Activated naive CD4-positive, alpha-beta T cell treated with anti-CD3 and anti-CD28 coated beads, Interleukin-2, amount 50 U/mL, for 72 hours (primary cell): ENCODE measurements around the gene PIAS1. TPM values are rescaled to one million over a fixed set of nuclear protein-coding genes. Genes with fewer than 3 reads are reported as not detected.
A peak's percentile ranks its signal among the peaks of the same experiment; 100 is the strongest.

Source experiments
- ATAC-seq, 2 donors: fragments of 150-1000 bp; cut with Tn5 transposase; 2 replicates each; pipeline ENCODE4 v1.10.0; 2021; ENCODE audit warnings: mild to moderate bottlenecking in 2 of 2, moderate library complexity in 2 of 2
- DNase-seq, 2 donors: peaks; one replicate each; pipeline ENCODE4 v3.0.0; 2021 to 2022; ENCODE audit warnings: low spot score in 2 of 2
- H3K27ac Mint-ChIP-seq, 2 donors: one replicate each; pipeline ENCODE4 v1.8.0; 2022; ENCODE audit warnings: mild to moderate bottlenecking in 2 of 2, mixed read lengths in 2 of 2
- H3K36me3 Mint-ChIP-seq, 2 donors: one replicate each; pipeline ENCODE4 v1.8.0; 2022; ENCODE audit warnings: mixed read lengths in 2 of 2
- H3K9me3 Mint-ChIP-seq, 2 donors: one replicate each; pipeline ENCODE4 v1.8.0; 2022; ENCODE audit warnings: mixed read lengths in 2 of 2
- total RNA-seq, 2 donors: library from RNA; stranded (reverse); gene quantifications; one replicate each; pipeline ENCODE4 v1.2.3, GENCODE V29; 2022

PIAS1 gene
- total RNA-seq, 2 donors from 2014 or later: 43.6 to 43.9 TPM

- H3K36me3 Mint-ChIP-seq: peaks cover 0 to 13% of the 10 kb centered on the region in 2 donors
- no peak overlapping the region for H3K27ac Mint-ChIP-seq
- ATAC-seq (no peak), DNase-seq (no peak)
- H3K9me3 Mint-ChIP-seq: no peaks in the 10 kb centered on the region
Observed at GRCh38 chr15:68173119-68173518, 119.0 kb downstream of the PIAS1 start.

GRCh38 chr15:68175526-68175925, 121.4 kb downstream of the PIAS1 start:
- no peaks in the 10 kb centered on the region for H3K9me3 Mint-ChIP-seq
- H3K27ac Mint-ChIP-seq: no peak overlapping the region
- peaks cover 0 to 20% of the 10 kb centered on the region in 2 donors for H3K36me3 Mint-ChIP-seq
- DNase-seq (no peak), ATAC-seq (no peak)

- DNase-seq: no peak
- Mint-ChIP-seq H3K9me3 (no peaks in the 10 kb centered on the region), H3K27ac (no peak overlapping the region), H3K36me3 (peaks cover 0 to 20% of the 10 kb centered on the region in 2 donors)
- ATAC-seq: no peak
Observed at GRCh38 chr15:68176601-68177000, 122.5 kb downstream of the PIAS1 start.

DNA sequence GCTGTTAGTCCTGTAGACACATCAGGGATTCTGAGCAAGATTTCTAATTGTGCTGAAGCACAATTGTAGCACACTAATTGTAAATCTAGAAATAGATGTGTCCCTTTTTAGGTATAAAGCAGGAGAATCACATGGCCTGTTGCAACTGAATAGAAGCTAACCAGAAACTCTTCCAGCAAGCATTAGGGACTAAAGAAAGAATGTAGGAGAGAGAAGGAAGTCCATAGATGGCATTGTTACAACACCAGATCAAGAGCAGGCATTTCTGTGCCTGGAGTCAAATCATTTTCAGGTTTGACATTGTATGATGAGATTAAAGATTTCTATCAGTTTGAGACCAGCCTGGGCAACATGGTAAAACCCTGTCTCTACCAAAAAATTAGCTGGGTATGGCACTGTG, 123.6 kb downstream of the PIAS1 start:
- H3K27ac Mint-ChIP-seq: peak overlapping the region in 1 of 2 donors; percentile 70
- peaks cover 0 to 23% of the 10 kb centered on the region in 2 donors for H3K36me3 Mint-ChIP-seq
- ATAC-seq: no peak
- DNase-seq: no peak
- H3K9me3 Mint-ChIP-seq: no peaks in the 10 kb centered on the region

DNA sequence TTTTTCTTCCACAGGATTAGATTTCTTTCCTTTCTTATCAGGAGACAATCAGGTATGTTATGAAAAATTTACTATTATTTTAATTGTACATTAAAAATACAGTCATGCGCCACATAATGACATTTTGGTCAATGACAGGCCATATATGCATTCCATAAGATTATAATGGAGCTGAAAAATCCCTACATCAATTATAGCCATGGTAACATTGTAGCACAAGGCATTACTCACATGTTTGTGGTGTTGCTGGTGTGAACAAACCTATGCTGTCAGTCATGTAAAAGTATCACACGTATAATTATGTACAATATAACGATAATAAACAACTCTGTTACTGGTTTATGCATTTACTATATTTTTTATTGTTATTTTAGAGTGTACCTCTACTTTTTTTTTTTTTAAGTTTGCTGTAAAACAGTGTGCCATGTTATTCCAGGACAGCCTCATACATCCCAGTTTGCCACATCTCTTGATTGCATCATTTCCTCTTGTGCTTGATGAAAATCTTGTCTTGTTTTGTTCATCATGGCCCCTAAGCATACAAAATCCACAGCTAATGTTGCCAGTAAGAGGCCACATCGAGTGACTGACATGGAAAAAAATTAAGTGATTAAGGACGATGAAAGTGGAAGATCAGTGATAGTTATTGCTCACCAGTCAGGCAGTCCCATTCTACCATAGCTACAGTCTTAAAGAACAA, 129.7 kb downstream of the PIAS1 start:
- DNase-seq (no peak), ATAC-seq (no peak)
- Mint-ChIP-seq H3K27ac (peak overlapping the region in 1 of 2 donors; percentile 65), H3K36me3 (peaks cover 13 to 31% of the 10 kb centered on the region in 2 donors), H3K9me3 (no peaks in the 10 kb centered on the region)

- ATAC-seq (no peak), DNase-seq (no peak)
- H3K27ac Mint-ChIP-seq: peak overlapping the region in 1 of 2 donors; percentile 63
- no peaks in the 10 kb centered on the region for H3K9me3 Mint-ChIP-seq
- H3K36me3 Mint-ChIP-seq: peaks cover 13 to 29% of the 10 kb centered on the region in 2 donors
Observed at GRCh38 chr15:68184616-68185480, 130.7 kb downstream of the PIAS1 start.

- H3K36me3 Mint-ChIP-seq: peaks cover 13 to 26% of the 10 kb centered on the region in 2 donors
- peak in 1 of 2 donors; percentile 35 for ATAC-seq
- DNase-seq: no peak
- peak overlapping the region in 1 of 2 donors; percentile 92 for H3K27ac Mint-ChIP-seq
- no peaks in the 10 kb centered on the region for H3K9me3 Mint-ChIP-seq
Observed at GRCh38 chr15:68186671-68187397, 132.7 kb downstream of the PIAS1 start.

DNA sequence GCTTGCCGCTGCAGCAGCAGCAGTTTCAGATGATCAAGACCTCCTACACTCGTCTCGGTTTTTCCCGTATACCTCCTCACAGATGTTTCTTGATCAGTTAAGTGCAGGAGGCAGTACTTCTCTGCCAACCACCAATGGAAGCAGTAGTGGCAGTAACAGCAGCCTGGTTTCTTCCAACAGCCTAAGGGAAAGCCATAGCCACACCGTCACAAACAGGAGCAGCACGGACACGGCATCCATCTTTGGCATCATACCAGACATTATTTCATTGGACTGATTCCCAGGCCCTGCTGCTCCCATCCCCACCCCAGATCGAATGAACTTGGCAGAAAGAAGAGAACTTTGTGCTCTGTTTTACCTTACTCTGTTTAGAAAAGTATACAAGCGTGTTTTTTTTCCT, 133.4 kb downstream of the PIAS1 start:
- peaks cover 13 to 26% of the 10 kb centered on the region in 2 donors for H3K36me3 Mint-ChIP-seq
- no peaks in the 10 kb centered on the region for H3K9me3 Mint-ChIP-seq
- ATAC-seq: peak in 1 of 2 donors; percentile 22
- H3K27ac Mint-ChIP-seq: peak overlapping the region in 1 of 2 donors; percentile 92
- DNase-seq: no peak

GRCh38 chr15:68188647-68189046, 134.5 kb downstream of the PIAS1 start:
- no peaks in the 10 kb centered on the region for H3K9me3 Mint-ChIP-seq
- DNase-seq (no peak), ATAC-seq (no peak)
- H3K36me3 Mint-ChIP-seq: peaks cover 13 to 16% of the 10 kb centered on the region in 2 donors
- peak overlapping the region in 1 of 2 donors; percentile 2 for H3K27ac Mint-ChIP-seq

DNA sequence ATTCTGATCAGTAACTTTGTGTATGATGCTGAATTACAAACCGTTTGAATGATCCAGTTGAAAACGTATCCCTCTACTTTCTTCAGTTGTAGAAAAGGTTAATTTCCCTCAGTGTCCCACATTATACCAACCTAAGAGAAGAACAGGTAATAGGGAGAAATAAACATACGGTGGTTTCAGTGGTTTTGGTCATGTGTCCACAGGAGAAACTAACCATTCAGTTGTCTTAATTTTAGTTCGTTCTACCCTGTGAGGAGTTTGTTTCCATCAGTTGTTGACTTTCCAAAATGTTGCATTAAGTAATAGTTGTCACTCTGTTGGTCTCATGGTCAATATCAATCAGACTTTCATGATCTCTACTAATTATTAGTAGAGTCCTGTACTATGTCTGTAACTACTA, 135.9 kb downstream of the PIAS1 start:
- Mint-ChIP-seq H3K27ac (no peak overlapping the region), H3K36me3 (peaks cover 6 to 11% of the 10 kb centered on the region in 2 donors), H3K9me3 (no peaks in the 10 kb centered on the region)
- ATAC-seq: no peak
- no peak for DNase-seq

- no peaks in the 10 kb centered on the region for H3K9me3 Mint-ChIP-seq
- H3K27ac Mint-ChIP-seq: no peak overlapping the region
- ATAC-seq (no peak), DNase-seq (no peak)
- H3K36me3 Mint-ChIP-seq: peaks cover 6% of the 10 kb centered on the region in 2 donors
Observed at GRCh38 chr15:68191555-68191954, 137.4 kb downstream of the PIAS1 start.

DNA sequence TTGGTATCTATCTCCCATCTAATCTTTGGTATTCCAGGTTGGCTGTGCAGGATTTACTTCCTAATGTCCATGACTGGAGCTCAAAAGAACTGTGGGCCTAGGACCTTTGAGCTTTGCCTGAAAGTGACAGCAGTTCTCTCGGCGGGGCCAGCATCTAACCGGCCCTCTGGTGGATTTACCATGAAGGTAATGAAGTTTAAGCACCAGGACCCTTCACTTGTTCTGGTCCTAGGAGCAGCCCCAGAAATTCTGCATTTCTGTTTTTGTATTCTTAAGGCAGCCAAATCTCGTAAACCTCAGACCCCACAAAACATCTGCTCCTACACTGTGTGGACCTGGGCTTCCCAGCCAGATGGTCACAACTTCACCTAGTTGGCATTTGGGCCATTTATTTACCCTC, 138.0 kb downstream of the PIAS1 start:
- H3K36me3 Mint-ChIP-seq: peaks cover 6% of the 10 kb centered on the region in 2 donors
- DNase-seq: no peak
- no peaks in the 10 kb centered on the region for H3K9me3 Mint-ChIP-seq
- ATAC-seq: peak in 1 of 2 donors; percentile 17
- peak overlapping the region in 1 of 2 donors; percentile 59 for H3K27ac Mint-ChIP-seq

DNA sequence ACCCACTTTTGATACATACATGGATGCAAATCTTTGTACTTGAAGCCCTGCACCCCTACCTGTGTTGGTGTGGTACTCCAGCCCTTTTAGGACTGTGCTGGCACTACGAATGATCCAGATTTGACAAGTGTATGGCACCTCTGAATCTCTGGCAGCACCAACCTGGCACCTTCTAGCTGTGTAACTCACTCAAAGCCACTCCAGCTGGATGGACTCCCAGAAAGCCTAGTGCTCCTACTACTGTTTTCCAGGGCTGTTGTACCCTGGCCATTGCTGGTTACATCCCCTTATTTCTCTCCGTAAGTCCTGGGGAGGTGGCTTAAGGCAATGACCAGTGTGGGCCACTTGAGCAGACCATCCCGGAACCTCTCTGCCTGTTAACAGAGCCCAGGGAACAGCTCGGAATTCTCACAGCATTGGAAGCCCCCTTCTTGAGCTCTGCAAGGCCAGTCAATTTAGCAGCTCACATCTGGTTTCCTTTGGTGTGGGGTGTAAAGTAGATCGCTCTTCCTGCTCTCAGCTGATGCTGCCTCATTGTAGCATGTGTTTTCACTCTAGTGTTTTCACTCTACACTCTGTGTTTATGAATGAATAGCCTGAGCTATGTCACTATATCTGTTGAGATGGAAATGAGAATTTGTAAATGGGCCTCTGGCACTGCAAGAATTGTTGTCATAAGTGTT, 138.8 kb downstream of the PIAS1 start:
- Mint-ChIP-seq H3K27ac (peak overlapping the region; percentile 23 to 50), H3K9me3 (no peaks in the 10 kb centered on the region), H3K36me3 (peaks cover 0 to 6% of the 10 kb centered on the region in 2 donors)
- ATAC-seq: peak in 1 of 2 donors; percentile 14
- DNase-seq: no peak

DNA sequence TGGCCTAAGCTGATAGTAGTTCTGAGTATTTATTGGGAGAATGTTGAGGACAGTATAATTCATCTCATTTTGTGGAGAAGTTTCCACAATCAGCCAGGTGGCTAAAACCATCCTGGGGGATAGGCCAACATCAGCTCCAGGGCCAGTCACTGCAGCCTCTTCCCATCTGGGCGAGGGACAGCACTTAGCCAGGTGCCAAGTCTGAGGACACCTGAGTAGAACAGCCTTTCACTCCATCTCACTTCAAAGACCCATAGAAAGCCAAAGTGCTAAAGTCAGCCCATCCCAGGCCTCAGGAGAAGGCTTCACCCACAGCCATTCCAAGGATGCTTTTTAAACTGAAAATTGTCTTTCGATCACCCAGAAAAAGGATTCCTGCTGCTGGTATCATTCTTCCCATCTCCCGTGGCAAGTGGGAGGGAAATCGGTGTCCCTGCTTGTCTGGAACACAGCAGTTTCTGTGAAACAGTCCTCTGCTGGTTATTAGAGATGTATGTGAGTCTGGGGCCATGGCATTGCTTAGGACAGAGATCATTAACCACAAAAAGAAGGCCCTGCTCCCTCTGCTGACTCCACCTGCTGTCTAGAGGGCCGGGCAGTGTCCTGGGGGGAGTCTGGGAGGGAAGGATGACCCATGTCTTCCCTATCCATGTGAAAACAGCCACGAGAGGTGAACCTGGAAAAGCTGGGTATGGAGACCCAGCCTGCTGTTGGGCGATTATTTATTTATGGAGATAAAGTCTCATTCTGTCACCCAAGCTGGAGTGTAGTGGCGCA, 141.4 kb downstream of the PIAS1 start:
- Mint-ChIP-seq H3K27ac (peak overlapping the region; percentile 42 to 91), H3K36me3 (peaks cover 0 to 6% of the 10 kb centered on the region in 2 donors), H3K9me3 (no peaks in the 10 kb centered on the region)
- ATAC-seq: no peak
- no peak for DNase-seq

- no peaks in the 10 kb centered on the region for H3K9me3 Mint-ChIP-seq
- peaks cover 0 to 6% of the 10 kb centered on the region in 2 donors for H3K36me3 Mint-ChIP-seq
- ATAC-seq: no peak
- DNase-seq: no peak
- peak overlapping the region; percentile 43 to 91 for H3K27ac Mint-ChIP-seq
Observed at GRCh38 chr15:68196445-68197169, 142.5 kb downstream of the PIAS1 start.
